ENCODE results near the gene TARBP2.
A peak's percentile ranks its signal among the peaks of the same experiment; 100 is the strongest.

- TF ChIP-seq ZFP30 (CRISPR knock-in tag; IDR thresholded peaks at IDR 0.05) (no peak), CSRNP3 (CRISPR knock-in tag; IDR thresholded peaks at IDR 0.05) (no peak), GLIS3 (CRISPR knock-in tag; IDR thresholded peaks at IDR 0.05) (no peak), TCF4 (CRISPR knock-in tag; IDR thresholded peaks at IDR 0.05; ENCODE audit: borderline replicate concordance) (no peak), PATZ1 (CRISPR knock-in tag; IDR thresholded peaks at IDR 0.05; ENCODE audit: borderline replicate concordance) (no peak), ARNTL (CRISPR knock-in tag; IDR thresholded peaks at IDR 0.05; ENCODE audit: borderline replicate concordance, low read depth) (no peak), ZNF8 (CRISPR knock-in tag; IDR thresholded peaks at IDR 0.05) (no peak), CSDC2 (CRISPR knock-in tag; IDR thresholded peaks at IDR 0.05) (0 out of 2 replicates have a peak, but pooled peaks have one; percentile 27), OSR1 (CRISPR knock-in tag; IDR thresholded peaks at IDR 0.05) (no peak), CREB5 (CRISPR knock-in tag; IDR thresholded peaks at IDR 0.05; ENCODE audit: low read depth) (no peak), ISL1 (CRISPR knock-in tag; IDR thresholded peaks at IDR 0.05) (no peak)
Observed at GRCh38 chr12:53499266-53500141, 1.6 kb upstream of the TARBP2 start, which contains the start of gene MAP3K12.

Data from SK-N-SH treated with all-trans-retinoic acid at 6 μM for 48 hours (cell line).